ENCODE measurements around the gene FOXP2.
"Not testable (repeated sequence)": the region's sequence is repeated elsewhere in the genome, so short reads cannot be mapped to it uniquely, and the experiment has no call there.

FOXP2 gene

GRCh38 chr7:114422507-114423501 lies 8.2 kb downstream of the FOXP2 start:
- no peak for DNase-seq

DNA sequence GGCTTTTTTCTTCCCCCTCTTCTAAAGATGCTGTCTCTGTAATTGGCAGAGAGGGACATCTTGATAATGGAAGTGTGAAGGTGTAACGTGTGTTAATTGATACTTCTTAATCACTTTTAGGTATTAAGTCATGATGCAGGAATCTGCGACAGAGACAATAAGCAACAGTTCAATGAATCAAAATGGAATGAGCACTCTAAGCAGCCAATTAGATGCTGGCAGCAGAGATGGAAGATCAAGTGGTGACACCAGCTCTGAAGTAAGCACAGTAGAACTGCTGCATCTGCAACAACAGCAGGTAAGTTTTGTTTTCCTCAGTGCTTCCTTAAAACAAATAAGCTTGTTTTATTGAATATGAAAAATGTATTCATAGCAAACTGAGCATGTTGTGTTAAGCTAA lies 11.8 kb downstream of the FOXP2 start:
- no peak for DNase-seq

GRCh38 chr7:114426824-114427223 lies 12.2 kb downstream of the FOXP2 start:
- DNase-seq, result no peak

GRCh38 chr7:114428211-114428610 lies 13.6 kb downstream of the FOXP2 start:
- DNase-seq, result no peak

- DNase-seq, result no peak
Measured at GRCh38 chr7:114431189-114431588, 16.6 kb downstream of the FOXP2 start.

- no peak for DNase-seq
Measured at GRCh38 chr7:114432061-114432460, 17.4 kb downstream of the FOXP2 start.

GRCh38 chr7:114432703-114433102 lies 18.1 kb downstream of the FOXP2 start:
- DNase-seq, result no peak

- peak; percentile 20 for DNase-seq
Measured at GRCh38 chr7:114439581-114439980, 25.0 kb downstream of the FOXP2 start.

DNA sequence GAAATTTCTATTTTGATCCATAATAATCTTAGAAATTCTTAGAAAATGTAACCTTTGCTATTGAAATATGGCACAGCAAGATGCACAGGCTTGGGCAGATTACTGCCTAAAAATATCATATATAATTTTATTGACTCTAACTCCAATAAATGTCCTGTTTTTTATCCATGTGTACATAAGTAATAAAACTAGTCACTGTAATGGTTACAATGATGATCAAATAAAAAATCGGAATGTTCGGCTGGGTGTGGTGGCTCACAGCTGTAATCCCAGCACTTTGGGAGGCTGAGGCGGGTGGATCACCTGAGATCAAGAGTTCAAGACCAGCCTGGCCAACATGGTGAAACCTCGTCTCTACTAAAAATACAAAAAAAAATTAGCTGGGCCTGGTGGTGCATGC lies 26.3 kb downstream of the FOXP2 start:
- not testable (repeated sequence) for DNase-seq

DNA sequence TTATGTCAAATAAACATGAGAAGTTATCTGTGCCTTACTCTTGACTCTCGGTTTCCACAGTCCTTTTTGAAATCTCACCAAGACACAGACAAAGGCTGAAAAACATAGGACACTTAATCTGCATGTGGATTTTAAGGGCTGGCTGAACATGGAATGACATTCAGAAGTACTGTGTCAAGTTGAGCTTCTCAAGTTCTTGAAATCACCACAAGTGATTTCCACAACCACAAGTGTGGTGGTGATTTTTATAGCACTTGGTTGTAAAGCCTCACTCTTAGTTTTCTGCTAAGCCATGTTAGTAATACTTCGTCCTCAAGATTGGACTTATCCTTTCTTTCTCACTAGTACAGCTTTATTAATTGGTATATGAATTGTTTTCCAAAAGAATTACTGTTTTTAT lies 29.6 kb downstream of the FOXP2 start:
- no peak for DNase-seq

DNA sequence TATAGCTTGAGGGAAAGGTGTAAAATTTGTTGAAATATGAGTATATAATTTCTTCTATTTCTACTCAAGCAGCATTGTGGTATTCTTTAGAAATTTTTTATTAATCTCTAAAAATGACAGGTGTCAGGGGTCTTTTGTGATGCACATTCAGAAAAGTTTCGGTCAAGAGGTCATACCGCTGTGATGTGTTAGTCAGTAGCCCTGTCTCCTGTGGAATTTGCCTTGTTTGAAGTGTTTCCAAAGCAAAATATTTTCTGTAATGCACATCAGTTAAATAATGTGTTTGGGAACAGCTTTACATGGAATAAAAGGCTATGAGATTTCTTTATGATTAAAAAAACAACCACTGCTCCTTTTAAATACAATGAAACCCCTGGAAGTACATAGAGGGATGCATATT lies 35.8 kb downstream of the FOXP2 start:
- DNase-seq, result no peak

DNA sequence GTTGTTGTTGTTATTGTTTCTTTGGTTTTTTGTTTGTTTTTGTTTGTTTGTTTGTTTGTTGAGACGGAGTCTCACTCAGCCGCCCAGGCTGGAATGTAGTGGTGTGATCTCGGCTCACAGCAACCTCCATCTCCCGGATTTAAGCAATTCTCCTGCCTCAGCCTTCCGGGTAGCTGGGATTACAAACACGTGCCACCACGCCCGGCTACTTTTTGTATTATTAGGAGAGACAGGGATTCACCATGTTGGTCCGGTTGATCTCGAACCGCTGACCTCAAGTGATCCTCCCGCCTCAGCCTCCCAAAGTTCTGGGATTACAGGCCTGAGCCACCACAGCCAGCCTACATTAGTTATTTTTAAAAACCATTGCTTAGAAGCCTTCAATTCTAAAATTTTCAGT lies 45.0 kb downstream of the FOXP2 start:
- DNase-seq, result no peak

DNA sequence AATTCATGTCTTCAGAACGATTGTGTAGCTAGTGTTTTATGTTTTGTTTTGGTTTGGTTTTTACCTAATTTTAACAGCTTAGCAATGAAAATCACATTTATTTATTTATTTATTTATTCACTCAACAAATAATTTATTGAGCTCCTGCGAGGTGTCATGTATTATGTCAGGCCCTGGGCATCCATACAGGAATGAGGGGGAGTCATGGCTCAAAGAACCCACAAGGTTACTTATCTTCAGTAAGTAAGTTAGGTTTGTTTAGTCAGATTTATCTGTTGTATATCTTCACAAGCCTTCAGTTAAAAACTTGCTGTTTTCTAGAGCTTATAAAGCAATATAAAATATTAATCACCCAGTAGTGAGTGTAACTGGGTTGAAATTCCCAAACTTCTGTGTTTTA lies 45.4 kb downstream of the FOXP2 start:
- DNase-seq, result no peak

- no peak for DNase-seq
Measured at GRCh38 chr7:114466917-114467316, 52.3 kb downstream of the FOXP2 start.

GRCh38 chr7:114468844-114469243 lies 54.2 kb downstream of the FOXP2 start:
- DNase-seq, result no peak

- DNase-seq, result no peak
Measured at GRCh38 chr7:114472896-114473512, 58.4 kb downstream of the FOXP2 start.

- no peak for DNase-seq
Measured at GRCh38 chr7:114478384-114478783, 63.8 kb downstream of the FOXP2 start.

DNA sequence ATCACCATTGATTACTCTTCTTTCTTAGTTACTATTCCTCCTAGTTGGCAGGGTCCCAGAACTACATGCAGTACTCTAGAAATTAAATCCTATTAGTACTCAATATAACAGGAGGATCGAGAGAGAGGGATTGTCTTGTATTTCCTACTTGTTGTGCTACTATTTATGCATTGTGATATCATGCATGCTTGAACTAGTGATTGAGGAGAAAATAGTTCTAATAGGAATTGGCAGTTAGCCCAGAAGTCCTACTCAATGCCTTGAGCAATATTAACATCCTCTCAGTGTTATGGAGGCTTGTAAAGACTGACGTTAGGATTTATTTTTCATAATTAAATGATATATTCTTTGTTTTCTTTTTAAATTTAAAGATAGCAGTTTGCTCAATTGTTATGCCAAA lies 67.4 kb downstream of the FOXP2 start:
- peak; percentile 29 for DNase-seq

DNA sequence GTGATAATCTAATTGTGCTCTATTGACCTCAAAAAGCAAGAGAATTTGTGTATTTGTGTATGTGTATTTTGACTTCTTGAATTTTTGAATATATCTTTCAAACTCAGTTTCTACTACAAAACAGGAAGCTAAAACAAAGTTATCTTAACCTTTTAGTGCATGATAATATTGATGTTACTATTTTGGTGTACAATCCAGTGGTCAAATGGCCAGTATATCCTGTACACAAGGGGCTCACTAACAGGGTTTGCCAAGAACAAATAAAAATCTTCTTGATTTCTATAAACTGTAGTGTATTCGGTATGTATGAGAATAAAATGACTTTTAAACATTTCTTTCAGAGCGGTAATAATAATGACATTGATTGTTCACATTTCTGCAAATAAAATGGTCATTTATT lies 69.6 kb downstream of the FOXP2 start:
- DNase-seq, result no peak

- no peak for DNase-seq
Measured at GRCh38 chr7:114487174-114487573, 72.6 kb downstream of the FOXP2 start.

DNA sequence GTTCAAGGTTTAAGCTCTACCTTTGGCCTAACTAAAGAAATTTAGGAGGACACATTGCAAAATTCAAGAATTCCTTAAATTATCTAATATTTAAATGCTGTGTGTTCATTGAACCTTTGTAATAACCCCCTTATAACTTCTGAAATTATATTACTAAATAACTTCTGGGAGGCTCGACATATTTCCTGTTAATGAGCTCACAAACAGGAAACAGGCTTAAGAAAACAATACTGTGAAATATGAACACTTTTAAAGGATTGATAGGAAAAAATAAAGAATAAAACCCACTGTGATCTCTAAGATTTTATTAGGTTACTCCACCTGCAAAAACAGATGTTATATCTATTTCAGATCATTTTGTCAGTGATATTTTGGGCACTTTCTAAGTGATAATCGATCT lies 74.1 kb downstream of the FOXP2 start:
- DNase-seq, result no peak

DNA sequence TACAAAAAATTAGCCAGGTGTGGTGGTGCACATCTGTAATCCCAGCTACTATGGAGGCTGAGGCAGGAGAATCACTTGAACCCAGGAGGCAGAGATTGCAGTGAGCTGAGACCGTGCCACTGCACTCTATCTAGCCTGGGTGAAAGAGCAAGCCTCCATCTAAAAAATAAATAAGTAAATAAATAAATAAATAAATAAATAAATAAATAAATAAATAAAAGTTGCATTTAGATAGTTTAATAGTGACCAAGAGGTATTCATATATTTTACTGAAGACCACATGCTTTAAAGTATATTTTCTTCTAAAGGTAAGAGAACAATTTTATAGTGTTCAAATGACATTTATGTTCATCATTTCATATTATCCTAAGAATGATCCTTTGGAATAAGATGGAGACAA lies 82.9 kb downstream of the FOXP2 start:
- not testable (repeated sequence) for DNase-seq

- no peak for DNase-seq
Measured at GRCh38 chr7:114502454-114503254, 88.0 kb downstream of the FOXP2 start.

- DNase-seq, result no peak
Measured at GRCh38 chr7:114504586-114504985, 90.0 kb downstream of the FOXP2 start.
